WTC11 (cell line): Measurements from ENCODE around the gene CNKSR3.

ENCODE experiments used
- FOXK1 ChIP-seq: sonication (generic); formaldehyde crosslinking; IDR thresholded peaks from 2 replicates; pipeline ENCODE4 v1.8.0; 2022; ENCODE audit warnings: mild to moderate bottlenecking, moderate library complexity, missing genetic modification reagents
- HMGA2 ChIP-seq: fragments of 250-450 bp; sonication (Bioruptor Pico); IDR thresholded peaks from 2 replicates; pipeline ENCODE4 v1.4.0; 2021; ENCODE audit warnings: mild to moderate bottlenecking, moderate library complexity
- NR3C1 ChIP-seq: sonication (generic); formaldehyde crosslinking; conservative IDR thresholded peaks from 2 replicates; pipeline ENCODE4 v1.8.1; 2023; ENCODE audit warnings: low read depth, mild to moderate bottlenecking, missing genetic modification reagents
- SP1 ChIP-seq: sonication (generic); formaldehyde crosslinking; conservative IDR thresholded peaks from 2 replicates; pipeline ENCODE4 v1.8.1; 2022; ENCODE audit warnings: missing genetic modification reagents
- ZNF416 ChIP-seq: fragments of 250-450 bp; sonication (Bioruptor Pico); IDR thresholded peaks from 2 replicates; pipeline ENCODE4 v1.9.0; 2021; ENCODE audit warnings: mild to moderate bottlenecking, inconsistent platforms
- TF ChIP-seq, protein P1 (sequence below): fragments of 200-600 bp; IDR thresholded peaks from 2 replicates; pipeline ENCODE4 v1.8.0; 2022; ENCODE audit warnings: antibody characterized with exemption
- TF ChIP-seq, protein P2 (sequence below): sonication (generic); formaldehyde crosslinking; IDR thresholded peaks from 2 replicates; pipeline ENCODE4 v1.8.0; 2022; ENCODE audit warnings: mild to moderate bottlenecking, missing genetic modification reagents
- TF ChIP-seq, protein P3 (sequence below): sonication (generic); formaldehyde crosslinking; IDR thresholded peaks from 2 replicates; pipeline ENCODE4 v1.8.1; 2022; ENCODE audit warnings: missing genetic modification reagents, borderline replicate concordance
- TF ChIP-seq, protein P4 (sequence below): fragments of 250-450 bp; sonication (Bioruptor Pico); IDR thresholded peaks from 2 replicates; pipeline ENCODE4 v2.1.2; 2022; ENCODE audit warnings: mild to moderate bottlenecking, moderate library complexity

DNA sequence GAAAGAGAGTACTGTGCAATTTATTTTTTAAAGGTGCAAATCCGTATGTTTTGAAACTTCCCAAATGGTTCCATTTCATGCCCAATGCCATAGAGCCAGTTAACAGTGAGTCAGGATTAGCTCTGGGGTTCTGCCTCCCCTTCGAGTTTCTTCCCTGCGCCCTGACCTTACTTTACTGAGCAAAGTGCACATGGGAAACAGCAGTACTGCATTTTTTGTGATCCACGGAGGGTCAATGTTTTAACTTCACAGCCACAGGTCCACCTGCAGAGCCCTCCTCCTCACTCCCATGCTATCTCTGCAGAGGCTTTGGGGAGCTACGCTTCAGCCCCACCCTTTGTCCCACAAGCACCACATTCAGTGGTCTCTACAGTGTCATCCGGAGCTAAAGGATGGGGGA lies 44.0 kb upstream of the CNKSR3 start:
- TF ChIP-seq, protein P1, sequence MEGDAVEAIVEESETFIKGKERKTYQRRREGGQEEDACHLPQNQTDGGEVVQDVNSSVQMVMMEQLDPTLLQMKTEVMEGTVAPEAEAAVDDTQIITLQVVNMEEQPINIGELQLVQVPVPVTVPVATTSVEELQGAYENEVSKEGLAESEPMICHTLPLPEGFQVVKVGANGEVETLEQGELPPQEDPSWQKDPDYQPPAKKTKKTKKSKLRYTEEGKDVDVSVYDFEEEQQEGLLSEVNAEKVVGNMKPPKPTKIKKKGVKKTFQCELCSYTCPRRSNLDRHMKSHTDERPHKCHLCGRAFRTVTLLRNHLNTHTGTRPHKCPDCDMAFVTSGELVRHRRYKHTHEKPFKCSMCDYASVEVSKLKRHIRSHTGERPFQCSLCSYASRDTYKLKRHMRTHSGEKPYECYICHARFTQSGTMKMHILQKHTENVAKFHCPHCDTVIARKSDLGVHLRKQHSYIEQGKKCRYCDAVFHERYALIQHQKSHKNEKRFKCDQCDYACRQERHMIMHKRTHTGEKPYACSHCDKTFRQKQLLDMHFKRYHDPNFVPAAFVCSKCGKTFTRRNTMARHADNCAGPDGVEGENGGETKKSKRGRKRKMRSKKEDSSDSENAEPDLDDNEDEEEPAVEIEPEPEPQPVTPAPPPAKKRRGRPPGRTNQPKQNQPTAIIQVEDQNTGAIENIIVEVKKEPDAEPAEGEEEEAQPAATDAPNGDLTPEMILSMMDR: no peak
- TF ChIP-seq ZNF416 (CRISPR knock-in tag) (no peak), SP1 (CRISPR knock-in tag) (no peak), HMGA2 (no peak), NR3C1 (CRISPR knock-in tag) (no peak), FOXK1 (CRISPR knock-in tag) (no peak)
- TF ChIP-seq, protein P2, sequence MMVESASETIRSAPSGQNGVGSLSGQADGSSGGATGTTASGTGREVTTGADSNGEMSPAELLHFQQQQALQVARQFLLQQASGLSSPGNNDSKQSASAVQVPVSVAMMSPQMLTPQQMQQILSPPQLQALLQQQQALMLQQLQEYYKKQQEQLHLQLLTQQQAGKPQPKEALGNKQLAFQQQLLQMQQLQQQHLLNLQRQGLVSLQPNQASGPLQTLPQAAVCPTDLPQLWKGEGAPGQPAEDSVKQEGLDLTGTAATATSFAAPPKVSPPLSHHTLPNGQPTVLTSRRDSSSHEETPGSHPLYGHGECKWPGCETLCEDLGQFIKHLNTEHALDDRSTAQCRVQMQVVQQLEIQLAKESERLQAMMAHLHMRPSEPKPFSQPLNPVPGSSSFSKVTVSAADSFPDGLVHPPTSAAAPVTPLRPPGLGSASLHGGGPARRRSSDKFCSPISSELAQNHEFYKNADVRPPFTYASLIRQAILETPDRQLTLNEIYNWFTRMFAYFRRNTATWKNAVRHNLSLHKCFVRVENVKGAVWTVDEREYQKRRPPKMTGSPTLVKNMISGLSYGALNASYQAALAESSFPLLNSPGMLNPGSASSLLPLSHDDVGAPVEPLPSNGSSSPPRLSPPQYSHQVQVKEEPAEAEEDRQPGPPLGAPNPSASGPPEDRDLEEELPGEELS (CRISPR knock-in tag): no peak
- TF ChIP-seq, protein P3, sequence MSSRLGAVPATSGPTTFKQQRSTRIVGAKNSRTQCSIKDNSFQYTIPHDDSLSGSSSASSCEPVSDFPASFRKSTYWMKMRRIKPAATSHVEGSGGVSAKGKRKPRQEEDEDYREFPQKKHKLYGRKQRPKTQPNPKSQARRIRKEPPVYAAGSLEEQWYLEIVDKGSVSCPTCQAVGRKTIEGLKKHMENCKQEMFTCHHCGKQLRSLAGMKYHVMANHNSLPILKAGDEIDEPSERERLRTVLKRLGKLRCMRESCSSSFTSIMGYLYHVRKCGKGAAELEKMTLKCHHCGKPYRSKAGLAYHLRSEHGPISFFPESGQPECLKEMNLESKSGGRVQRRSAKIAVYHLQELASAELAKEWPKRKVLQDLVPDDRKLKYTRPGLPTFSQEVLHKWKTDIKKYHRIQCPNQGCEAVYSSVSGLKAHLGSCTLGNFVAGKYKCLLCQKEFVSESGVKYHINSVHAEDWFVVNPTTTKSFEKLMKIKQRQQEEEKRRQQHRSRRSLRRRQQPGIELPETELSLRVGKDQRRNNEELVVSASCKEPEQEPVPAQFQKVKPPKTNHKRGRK (CRISPR knock-in tag): no peak
- TF ChIP-seq, protein P4, sequence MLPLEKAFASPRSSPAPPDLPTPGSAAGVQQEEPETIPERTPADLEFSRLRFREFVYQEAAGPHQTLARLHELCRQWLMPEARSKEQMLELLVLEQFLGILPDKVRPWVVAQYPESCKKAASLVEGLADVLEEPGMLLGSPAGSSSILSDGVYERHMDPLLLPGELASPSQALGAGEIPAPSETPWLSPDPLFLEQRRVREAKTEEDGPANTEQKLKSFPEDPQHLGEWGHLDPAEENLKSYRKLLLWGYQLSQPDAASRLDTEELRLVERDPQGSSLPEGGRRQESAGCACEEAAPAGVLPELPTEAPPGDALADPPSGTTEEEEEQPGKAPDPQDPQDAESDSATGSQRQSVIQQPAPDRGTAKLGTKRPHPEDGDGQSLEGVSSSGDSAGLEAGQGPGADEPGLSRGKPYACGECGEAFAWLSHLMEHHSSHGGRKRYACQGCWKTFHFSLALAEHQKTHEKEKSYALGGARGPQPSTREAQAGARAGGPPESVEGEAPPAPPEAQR: no peak
